ENCODE results near the gene DMXL1.

DNA sequence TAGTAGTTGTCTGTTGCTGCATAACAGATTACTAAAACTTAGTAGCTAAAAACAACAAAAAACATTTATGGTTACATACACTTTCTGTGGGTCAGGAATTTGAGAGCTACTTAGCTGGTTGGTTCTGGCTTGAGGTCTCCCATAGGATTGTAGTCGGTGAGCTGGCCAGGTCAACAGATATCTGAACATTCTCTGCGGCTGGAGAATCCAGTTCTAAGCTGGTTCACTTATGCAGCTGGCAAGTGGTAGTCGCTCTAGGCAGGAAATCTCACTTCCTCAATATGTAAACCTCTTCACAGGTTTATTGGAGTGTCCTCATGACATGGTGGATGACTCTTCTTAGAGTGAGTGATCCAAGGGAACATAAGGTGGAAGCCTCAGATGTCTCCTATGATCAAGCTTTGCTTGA is 219.3 kb downstream of the DMXL1 start:
- TF ChIP-seq POLR2AphosphoS5 (IDR thresholded peaks at IDR 0.05; ENCODE audit: borderline replicate concordance, low read depth, low read length) (no peak), EZH2 (IDR thresholded peaks at IDR 0.05) (no peak)

Measured in SK-N-MC (cell line).